ENCODE results near the gene PRR19. TPM values are rescaled to one million over a fixed set of nuclear protein-coding genes. Genes with fewer than 3 reads are reported as not detected.

PRR19 gene
- total RNA-seq, 1 donor from 2014 or later = 2.0 TPM

GRCh38 chr19:42279902-42280814 lies 21.8 kb upstream of the PRR19 start:
- no peaks in the 10 kb centered on the region for H3K9me3 Mint-ChIP-seq (ENCODE audit: unreplicated experiment)
- TF ChIP-seq CTCF (IDR thresholded peaks at IDR 0.05) = peak; percentile 97
- H3K36me3 Mint-ChIP-seq (ENCODE audit: unreplicated experiment) = peaks cover 4% of the 10 kb centered on the region
- peak overlapping the region; percentile 96 for H3K27ac Mint-ChIP-seq (ENCODE audit: unreplicated experiment)
- H3K27me3 Mint-ChIP-seq (ENCODE audit: unreplicated experiment) = no peaks in the 10 kb centered on the region
- peak; percentile 98 for DNase-seq (ENCODE audit: extremely low spot score, unreplicated experiment)
- H3K4me3 Mint-ChIP-seq (ENCODE audit: unreplicated experiment) = peak overlapping the region; percentile 85
- peaks cover 63% of the 10 kb centered on the region for H3K4me1 Mint-ChIP-seq (ENCODE audit: unreplicated experiment)

- no peak for TF ChIP-seq CTCF (IDR thresholded peaks at IDR 0.05)
- peaks cover 66% of the 10 kb centered on the region for H3K4me1 Mint-ChIP-seq (ENCODE audit: unreplicated experiment)
- H3K27ac Mint-ChIP-seq (ENCODE audit: unreplicated experiment) = no peak overlapping the region
- peak; percentile 88 for DNase-seq (ENCODE audit: extremely low spot score, unreplicated experiment)
- peak overlapping the region; percentile 85 for H3K4me3 Mint-ChIP-seq (ENCODE audit: unreplicated experiment)
- no peaks in the 10 kb centered on the region for H3K27me3 Mint-ChIP-seq (ENCODE audit: unreplicated experiment)
- H3K36me3 Mint-ChIP-seq (ENCODE audit: unreplicated experiment) = peaks cover 3% of the 10 kb centered on the region
- no peaks in the 10 kb centered on the region for H3K9me3 Mint-ChIP-seq (ENCODE audit: unreplicated experiment)
These were observed 21.2 kb upstream of the PRR19 start for GRCh38 chr19:42280815-42281145.

- H3K9me3 Mint-ChIP-seq (ENCODE audit: unreplicated experiment) = no peaks in the 10 kb centered on the region
- no peak overlapping the region for H3K27ac Mint-ChIP-seq (ENCODE audit: unreplicated experiment)
- H3K36me3 Mint-ChIP-seq (ENCODE audit: unreplicated experiment) = peaks cover 3% of the 10 kb centered on the region
- no peaks in the 10 kb centered on the region for H3K27me3 Mint-ChIP-seq (ENCODE audit: unreplicated experiment)
- H3K4me3 Mint-ChIP-seq (ENCODE audit: unreplicated experiment) = peak overlapping the region; percentile 85
- no peak for TF ChIP-seq CTCF (IDR thresholded peaks at IDR 0.05)
- peaks cover 66% of the 10 kb centered on the region for H3K4me1 Mint-ChIP-seq (ENCODE audit: unreplicated experiment)
- DNase-seq (ENCODE audit: extremely low spot score, unreplicated experiment) = peak; percentile 91
These were observed 20.6 kb upstream of the PRR19 start for GRCh38 chr19:42281146-42281826.

GRCh38 chr19:42281827-42282762 lies 19.8 kb upstream of the PRR19 start:
- no peak for TF ChIP-seq CTCF (IDR thresholded peaks at IDR 0.05)
- H3K9me3 Mint-ChIP-seq (ENCODE audit: unreplicated experiment) = no peaks in the 10 kb centered on the region
- no peak overlapping the region for H3K27ac Mint-ChIP-seq (ENCODE audit: unreplicated experiment)
- peaks cover 3% of the 10 kb centered on the region for H3K36me3 Mint-ChIP-seq (ENCODE audit: unreplicated experiment)
- peak overlapping the region; percentile 85 for H3K4me3 Mint-ChIP-seq (ENCODE audit: unreplicated experiment)
- peaks cover 60% of the 10 kb centered on the region for H3K4me1 Mint-ChIP-seq (ENCODE audit: unreplicated experiment)
- no peaks in the 10 kb centered on the region for H3K27me3 Mint-ChIP-seq (ENCODE audit: unreplicated experiment)
- DNase-seq (ENCODE audit: extremely low spot score, unreplicated experiment) = no peak

Data from osteocyte (in vitro differentiated cells).